ENCODE results near the gene KRTAP9-9. TPM values are rescaled to one million over a fixed set of nuclear protein-coding genes. Genes with fewer than 3 reads are reported as not detected.
"Not testable (repeated sequence)": the region's sequence is repeated elsewhere in the genome, so short reads cannot be mapped to it uniquely, and the experiment has no call there.

Gene KRTAP9-9
- not detected for total RNA-seq

DNA sequence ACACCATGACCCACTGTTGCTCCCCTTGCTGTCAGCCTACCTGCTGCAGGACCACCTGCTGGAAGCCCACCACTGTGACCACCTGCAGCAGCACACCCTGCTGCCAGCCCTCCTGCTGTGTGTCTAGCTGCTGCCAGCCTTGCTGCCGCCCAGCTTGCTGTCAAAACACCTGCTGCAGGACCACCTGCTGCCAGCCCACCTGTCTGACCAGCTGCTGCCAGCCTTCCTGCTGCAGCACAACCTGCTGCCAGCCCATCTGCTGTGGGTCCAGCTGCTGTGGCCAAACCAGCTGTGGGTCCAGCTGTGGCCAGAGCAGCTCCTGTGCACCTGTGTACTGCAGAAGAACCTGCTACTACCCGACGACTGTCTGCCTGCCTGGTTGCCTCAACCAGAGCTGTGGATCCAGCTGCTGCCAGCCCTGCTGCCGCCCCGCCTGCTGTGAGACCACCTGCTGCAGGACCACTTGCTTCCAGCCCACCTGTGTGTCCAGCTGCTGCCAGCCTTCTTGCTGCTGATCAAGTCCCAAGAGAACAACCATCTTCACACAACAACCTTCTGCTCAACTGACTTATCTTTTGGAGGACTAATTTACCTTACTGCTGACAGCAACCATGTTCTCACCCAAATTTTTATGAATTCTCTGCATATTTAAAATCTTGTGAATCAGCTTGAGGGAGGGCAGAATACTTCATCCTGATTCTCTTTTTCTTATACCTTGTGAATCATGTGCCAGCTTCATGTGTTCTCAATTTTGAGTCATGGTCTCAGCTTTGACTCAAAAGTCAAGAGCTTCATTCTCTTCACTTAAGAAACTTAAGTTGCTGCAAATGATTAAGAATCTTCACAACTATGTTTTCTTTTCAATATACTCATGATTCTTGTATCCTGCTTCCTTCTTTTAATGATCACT lies at the start of gene KRTAP9-9:
Gene KRTAP9-9, plus strand, starts transcription at position 4 of the 910 bp plus-strand sequence.
- ATAC-seq; H3K27me3 Mint-ChIP-seq; H3K9me3 Mint-ChIP-seq; H3K4me3 Mint-ChIP-seq; H3K27ac Mint-ChIP-seq; POLR2A ChIA-PET; H3K4me1 Mint-ChIP-seq (ENCODE audit: low read depth); intact Hi-C loops (cut with micrococcal nuclease); H3K36me3 Mint-ChIP-seq (ENCODE audit: low read depth); DNase-seq: not testable (repeated sequence)
- CTCF ChIA-PET: interaction anchor here (1.0 kb wide), 1 partner anchor 74 kb away, joined by 3 read pairs; no protein-coding TSS in a partner anchor

DNA sequence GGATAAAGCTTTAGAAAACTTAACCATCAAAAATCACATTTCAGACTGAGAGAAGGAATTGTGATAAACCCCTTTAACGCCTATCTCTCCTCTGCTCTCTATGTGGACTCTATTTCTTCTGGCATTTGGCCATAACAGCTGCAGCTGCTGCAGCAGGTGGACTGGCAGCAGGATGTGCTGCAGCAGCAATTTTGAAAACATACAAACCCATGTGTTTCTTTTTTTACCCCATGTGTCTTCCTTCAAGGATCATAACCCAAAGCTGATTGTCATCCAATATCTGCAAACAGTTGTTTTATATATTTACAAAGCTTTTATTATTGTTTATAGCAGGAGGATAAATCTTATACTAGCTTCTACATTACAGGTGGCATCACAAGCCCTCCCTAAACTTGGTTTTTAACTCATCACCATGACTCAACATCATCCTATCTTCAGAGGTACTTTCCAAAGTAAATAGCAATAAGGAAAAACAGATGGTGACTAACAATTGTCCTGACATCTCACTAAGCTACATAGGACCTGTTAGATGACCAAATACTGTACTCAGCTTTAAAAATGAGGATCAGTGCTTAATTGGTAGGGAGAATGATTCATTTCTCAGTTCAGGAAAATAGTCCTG lies 43.2 kb upstream of the KRTAP9-9 start:
- H3K36me3 Mint-ChIP-seq (ENCODE audit: low read depth): no peaks in the 10 kb centered on the region
- DNase-seq: no peak
- H3K27ac Mint-ChIP-seq: no peak overlapping the region
- ChIA-PET POLR2A (no interaction called here), CTCF (interaction anchor here (1.8 kb wide), 1 partner anchor 437 kb away, joined by 3 read pairs; no protein-coding TSS in a partner anchor)
- TF ChIP-seq, protein P1, sequence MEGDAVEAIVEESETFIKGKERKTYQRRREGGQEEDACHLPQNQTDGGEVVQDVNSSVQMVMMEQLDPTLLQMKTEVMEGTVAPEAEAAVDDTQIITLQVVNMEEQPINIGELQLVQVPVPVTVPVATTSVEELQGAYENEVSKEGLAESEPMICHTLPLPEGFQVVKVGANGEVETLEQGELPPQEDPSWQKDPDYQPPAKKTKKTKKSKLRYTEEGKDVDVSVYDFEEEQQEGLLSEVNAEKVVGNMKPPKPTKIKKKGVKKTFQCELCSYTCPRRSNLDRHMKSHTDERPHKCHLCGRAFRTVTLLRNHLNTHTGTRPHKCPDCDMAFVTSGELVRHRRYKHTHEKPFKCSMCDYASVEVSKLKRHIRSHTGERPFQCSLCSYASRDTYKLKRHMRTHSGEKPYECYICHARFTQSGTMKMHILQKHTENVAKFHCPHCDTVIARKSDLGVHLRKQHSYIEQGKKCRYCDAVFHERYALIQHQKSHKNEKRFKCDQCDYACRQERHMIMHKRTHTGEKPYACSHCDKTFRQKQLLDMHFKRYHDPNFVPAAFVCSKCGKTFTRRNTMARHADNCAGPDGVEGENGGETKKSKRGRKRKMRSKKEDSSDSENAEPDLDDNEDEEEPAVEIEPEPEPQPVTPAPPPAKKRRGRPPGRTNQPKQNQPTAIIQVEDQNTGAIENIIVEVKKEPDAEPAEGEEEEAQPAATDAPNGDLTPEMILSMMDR (IDR thresholded peaks at IDR 0.05): no peak
- intact Hi-C loops (cut with micrococcal nuclease): no loop called here
- H3K4me1 Mint-ChIP-seq (ENCODE audit: low read depth): peaks cover 5% of the 10 kb centered on the region
- H3K4me3 Mint-ChIP-seq: no peak overlapping the region
- H3K27me3 Mint-ChIP-seq: peaks cover 6% of the 10 kb centered on the region
- H3K9me3 Mint-ChIP-seq: no peaks in the 10 kb centered on the region
- ATAC-seq: no peak

DNA sequence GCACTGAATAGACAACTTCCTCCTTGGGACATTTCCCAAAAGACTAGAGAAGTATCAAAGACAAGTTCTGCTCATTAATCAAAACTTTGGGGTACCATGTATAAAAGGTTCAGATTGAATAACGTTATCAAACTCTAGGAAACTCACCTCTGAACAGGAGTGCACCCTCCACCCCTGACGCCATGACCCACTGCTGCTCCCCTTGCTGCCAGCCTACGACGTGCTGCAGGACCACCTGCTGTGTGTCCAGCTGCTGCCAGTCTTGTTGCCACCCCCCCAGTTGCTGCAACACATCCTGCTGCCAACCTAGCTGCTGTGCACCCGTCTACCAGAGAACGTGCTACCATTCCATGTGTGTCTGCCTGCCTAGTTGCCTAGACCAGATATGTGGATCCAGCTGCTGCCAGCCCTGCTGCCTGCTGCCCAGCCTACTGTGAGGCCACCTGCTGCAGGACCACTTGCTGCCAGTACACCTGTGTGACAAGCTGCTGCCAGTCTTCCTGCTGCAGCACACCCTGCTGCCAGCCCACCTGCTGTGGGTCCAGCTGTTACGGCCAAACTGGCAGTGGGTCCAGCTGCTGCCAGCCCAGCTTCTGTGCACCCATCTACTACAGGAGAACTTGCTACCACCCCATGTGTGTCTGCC lies 42.5 kb upstream of the KRTAP9-9 start:
- H3K4me1 Mint-ChIP-seq (ENCODE audit: low read depth): peaks cover 5% of the 10 kb centered on the region
- TF ChIP-seq, protein P1 (IDR thresholded peaks at IDR 0.05): no peak
- H3K27ac Mint-ChIP-seq: no peak overlapping the region
- ChIA-PET CTCF (interaction anchor here (1.8 kb wide), 1 partner anchor 436 kb away, joined by 3 read pairs; no protein-coding TSS in a partner anchor), POLR2A (interaction anchor here (0.8 kb wide), 1 partner anchor 415 kb away, joined by 3 read pairs; no protein-coding TSS in a partner anchor)
- no peak overlapping the region for H3K4me3 Mint-ChIP-seq
- intact Hi-C loops (cut with micrococcal nuclease): no loop called here
- H3K36me3 Mint-ChIP-seq (ENCODE audit: low read depth): no peaks in the 10 kb centered on the region
- H3K27me3 Mint-ChIP-seq: peaks cover 6% of the 10 kb centered on the region
- ATAC-seq (no peak), DNase-seq (no peak)
- H3K9me3 Mint-ChIP-seq: no peaks in the 10 kb centered on the region

DNA sequence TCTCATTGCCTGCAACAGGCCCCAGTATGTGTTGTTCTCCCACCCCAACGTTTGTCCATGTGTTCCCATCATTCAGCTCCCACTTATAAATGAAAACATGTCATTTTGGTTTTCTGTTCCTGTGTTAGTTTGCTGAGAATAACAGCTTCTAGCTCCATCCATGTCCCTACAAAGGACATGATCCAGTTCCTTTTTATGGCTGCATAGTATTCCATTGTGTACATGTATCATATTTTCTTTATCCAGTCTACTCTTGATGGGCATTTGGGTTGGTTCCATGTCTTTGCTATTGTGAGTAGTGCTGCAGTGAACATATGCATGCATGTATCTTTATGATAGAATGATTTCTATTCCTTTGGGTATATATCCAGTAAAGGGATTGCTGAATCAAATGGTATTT lies 39.5 kb upstream of the KRTAP9-9 start:
- TF ChIP-seq, protein P1 (IDR thresholded peaks at IDR 0.05): no peak
- H3K27ac Mint-ChIP-seq: no peak overlapping the region
- H3K9me3 Mint-ChIP-seq: peaks cover 8% of the 10 kb centered on the region
- no peaks in the 10 kb centered on the region for H3K36me3 Mint-ChIP-seq (ENCODE audit: low read depth)
- H3K4me1 Mint-ChIP-seq (ENCODE audit: low read depth): peaks cover 5% of the 10 kb centered on the region
- no peak overlapping the region for H3K4me3 Mint-ChIP-seq
- CTCF ChIA-PET: no interaction called here
- ATAC-seq (no peak), DNase-seq (no peak)
- POLR2A ChIA-PET: no interaction called here
- intact Hi-C loops (cut with micrococcal nuclease): no loop called here
- peaks cover 6% of the 10 kb centered on the region for H3K27me3 Mint-ChIP-seq

DNA sequence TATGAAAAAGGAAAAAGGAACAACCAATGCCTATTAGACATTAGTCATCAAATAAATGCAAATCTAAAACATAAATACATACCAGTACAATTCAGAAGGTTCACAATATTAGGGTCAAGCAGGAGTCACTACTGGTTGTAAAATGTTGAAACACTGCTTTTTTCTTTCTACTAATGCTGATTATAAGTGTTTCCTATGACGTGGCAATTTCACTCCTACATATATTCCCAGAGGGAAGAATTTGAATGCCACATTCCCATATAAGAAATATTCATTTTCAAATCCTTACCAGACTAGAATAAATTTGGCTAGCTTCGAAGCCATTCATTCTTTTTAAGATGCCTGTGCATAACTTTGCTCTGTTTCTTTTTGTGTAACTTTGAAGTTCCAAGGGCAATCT lies 31.4 kb upstream of the KRTAP9-9 start:
- no peak for DNase-seq
- Mint-ChIP-seq H3K36me3 (ENCODE audit: low read depth) (no peaks in the 10 kb centered on the region), H3K27me3 (no peaks in the 10 kb centered on the region), H3K27ac (no peak overlapping the region), H3K4me3 (no peak overlapping the region), H3K9me3 (peaks cover 9% of the 10 kb centered on the region), H3K4me1 (ENCODE audit: low read depth) (no peaks in the 10 kb centered on the region)
- ChIA-PET CTCF (no interaction called here), POLR2A (no interaction called here)
- TF ChIP-seq, protein P1 (IDR thresholded peaks at IDR 0.05): no peak
- no peak for ATAC-seq
- intact Hi-C loops (cut with micrococcal nuclease): no loop called here
